ENCODE measurements around the gene RASL10B.
A peak's percentile ranks its signal among the peaks of the same experiment; 100 is the strongest.

The RASL10B gene

DNA sequence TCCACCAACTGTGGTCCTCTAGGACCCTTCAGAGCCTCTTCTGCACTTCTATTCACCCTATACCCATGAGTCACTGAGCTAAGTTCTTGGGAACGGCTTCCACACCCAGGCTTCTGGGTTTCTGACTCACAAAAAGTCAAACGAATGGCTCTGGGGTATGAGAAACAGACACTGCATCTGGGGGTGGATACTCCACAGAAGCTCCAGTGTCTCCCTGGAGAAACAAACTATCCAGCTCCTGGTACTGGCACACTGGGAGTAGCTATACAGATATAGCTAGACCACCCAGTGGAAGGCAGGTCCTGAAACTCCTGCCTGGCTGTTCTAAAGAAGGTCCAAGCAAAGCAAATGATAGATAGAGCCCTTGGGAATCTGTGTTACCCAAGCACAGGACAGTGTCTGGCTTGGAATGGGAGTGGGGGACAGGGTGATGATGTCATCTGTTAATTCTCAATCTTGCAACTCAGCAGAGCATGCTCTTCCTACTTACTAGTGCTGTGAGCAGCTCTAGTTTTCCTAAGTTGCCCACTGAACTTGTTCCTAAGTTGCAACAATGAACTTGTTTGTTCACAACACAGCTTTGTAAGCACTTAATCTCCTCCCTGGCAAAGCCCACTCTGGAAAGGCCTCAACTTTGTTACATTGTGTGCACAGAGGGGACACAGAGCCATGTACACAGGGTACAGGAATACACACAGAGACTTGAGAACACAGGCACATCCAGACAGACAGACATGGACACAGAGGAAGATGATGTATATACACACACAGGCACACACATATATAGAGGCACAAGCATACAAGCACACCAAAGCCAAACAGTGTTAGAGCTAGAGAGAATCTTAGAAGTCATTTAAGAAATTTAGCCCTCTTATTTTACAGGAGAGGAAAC lies 57.3 kb downstream of the RASL10B start:
- Histone ChIP-seq H3K27me3 (replicated peaks) (no peaks in the 10 kb centered on the region), H3K27ac (peak overlapping the region; percentile 95), H3K4me3 (ENCODE audit: low read depth, low read length) (no peak overlapping the region), H3K36me3 (replicated peaks) (no peaks in the 10 kb centered on the region)
- DNase-seq: peak; percentile 96
- in situ Hi-C loops (cut with HindIII; ENCODE audit: low pct_ligation_motif_present, low sequenced_read_pairs): no loop called here
- TF ChIP-seq, protein P1, sequence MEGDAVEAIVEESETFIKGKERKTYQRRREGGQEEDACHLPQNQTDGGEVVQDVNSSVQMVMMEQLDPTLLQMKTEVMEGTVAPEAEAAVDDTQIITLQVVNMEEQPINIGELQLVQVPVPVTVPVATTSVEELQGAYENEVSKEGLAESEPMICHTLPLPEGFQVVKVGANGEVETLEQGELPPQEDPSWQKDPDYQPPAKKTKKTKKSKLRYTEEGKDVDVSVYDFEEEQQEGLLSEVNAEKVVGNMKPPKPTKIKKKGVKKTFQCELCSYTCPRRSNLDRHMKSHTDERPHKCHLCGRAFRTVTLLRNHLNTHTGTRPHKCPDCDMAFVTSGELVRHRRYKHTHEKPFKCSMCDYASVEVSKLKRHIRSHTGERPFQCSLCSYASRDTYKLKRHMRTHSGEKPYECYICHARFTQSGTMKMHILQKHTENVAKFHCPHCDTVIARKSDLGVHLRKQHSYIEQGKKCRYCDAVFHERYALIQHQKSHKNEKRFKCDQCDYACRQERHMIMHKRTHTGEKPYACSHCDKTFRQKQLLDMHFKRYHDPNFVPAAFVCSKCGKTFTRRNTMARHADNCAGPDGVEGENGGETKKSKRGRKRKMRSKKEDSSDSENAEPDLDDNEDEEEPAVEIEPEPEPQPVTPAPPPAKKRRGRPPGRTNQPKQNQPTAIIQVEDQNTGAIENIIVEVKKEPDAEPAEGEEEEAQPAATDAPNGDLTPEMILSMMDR (IDR thresholded peaks at IDR 0.05; ENCODE audit: low read depth, low read length, missing control alignments): no peak

DNA sequence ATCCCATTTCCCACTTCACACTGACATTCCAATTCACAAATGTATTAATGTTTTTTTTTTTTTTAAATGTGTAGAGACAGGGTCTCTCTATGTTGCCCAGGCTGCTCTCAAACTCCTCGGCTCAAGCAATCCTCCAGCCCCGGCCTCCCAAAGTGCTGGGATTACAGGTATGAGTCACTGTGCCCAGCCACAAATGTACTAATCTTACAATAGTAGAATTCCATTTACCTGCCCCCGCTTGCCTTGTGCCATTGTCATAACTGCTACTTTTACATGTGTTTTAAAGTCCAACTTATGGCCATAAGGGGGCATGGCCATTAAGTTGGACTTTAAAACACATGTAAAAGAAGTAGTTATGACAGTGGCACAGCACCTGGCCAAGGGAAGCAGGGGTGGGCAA lies 59.4 kb downstream of the RASL10B start:
- peaks cover 13% of the 10 kb centered on the region for H3K27me3 ChIP-seq (replicated peaks)
- DNase-seq: no peak
- in situ Hi-C loops (cut with HindIII; ENCODE audit: low pct_ligation_motif_present, low sequenced_read_pairs): no loop called here
- no peak overlapping the region for H3K4me3 ChIP-seq (ENCODE audit: low read depth, low read length)
- H3K36me3 ChIP-seq (replicated peaks): no peaks in the 10 kb centered on the region
- no peak overlapping the region for H3K27ac ChIP-seq
- TF ChIP-seq, protein P1 (IDR thresholded peaks at IDR 0.05; ENCODE audit: low read depth, low read length, missing control alignments): no peak

DNA sequence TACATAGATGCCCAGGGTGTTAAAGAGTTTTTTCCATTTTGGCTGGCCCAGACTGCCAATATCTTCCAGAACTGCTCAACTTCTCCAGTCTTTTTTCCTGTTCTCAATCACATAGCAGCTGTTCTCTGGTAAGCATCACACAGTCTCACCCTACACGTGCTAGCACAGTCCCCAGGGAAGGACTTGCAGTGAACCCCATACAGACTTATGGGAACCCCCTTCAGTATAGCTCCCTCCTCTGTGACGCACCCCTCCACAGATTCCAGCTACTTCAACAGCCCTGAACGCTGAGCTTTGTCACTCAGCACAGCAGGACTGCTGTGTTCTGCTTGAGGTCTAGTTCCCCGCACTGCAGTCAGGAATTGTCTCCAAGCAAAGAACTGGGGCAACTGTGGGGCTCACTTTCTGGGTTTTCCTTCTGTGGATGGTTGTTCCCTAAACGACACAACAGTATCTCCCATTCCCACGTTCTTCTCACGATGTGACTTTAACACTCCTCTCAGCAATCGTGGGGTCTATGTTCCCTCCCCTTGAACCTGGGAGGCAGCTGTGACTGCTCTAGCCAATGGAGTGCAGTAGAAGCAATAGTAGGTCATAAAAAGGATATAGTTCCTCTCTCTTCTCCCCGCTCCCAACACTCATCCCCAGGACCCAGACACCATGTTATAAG lies 60.4 kb downstream of the RASL10B start:
- TF ChIP-seq, protein P1 (IDR thresholded peaks at IDR 0.05; ENCODE audit: low read depth, low read length, missing control alignments): no peak
- Histone ChIP-seq H3K36me3 (replicated peaks) (no peaks in the 10 kb centered on the region), H3K27me3 (replicated peaks) (peaks cover 15% of the 10 kb centered on the region), H3K4me3 (ENCODE audit: low read depth, low read length) (no peak overlapping the region), H3K27ac (no peak overlapping the region)
- in situ Hi-C loops (cut with HindIII; ENCODE audit: low pct_ligation_motif_present, low sequenced_read_pairs): no loop called here
- no peak for DNase-seq

All from brain microvascular endothelial cell (primary cell).